Muscle of arm (tissue), 14 donors: ENCODE data around the gene UBE2U. TPM values are rescaled to one million over a fixed set of nuclear protein-coding genes. Genes with fewer than 3 reads are reported as not detected.

Experiments
- DNase-seq: peaks from one replicate; pipeline ENCODE4 v3.0.0-alpha.2; 2013
- long read RNA-seq, 11 donors: transcript quantifications; one replicate each; lab custom pipeline, GENCODE V29; 2026
- polyA plus RNA-seq, 12 donors: library from polyadenylated mRNA; unstranded; fragments of 120-200 nt; gene quantifications; one replicate each; pipeline ENCODE4 v1.2.1, GENCODE V29; 2013; ENCODE audit not compliant: insufficient read length in 12 of 12

Gene UBE2U
- not detected for polyA plus RNA-seq
- long read RNA-seq, donor 1 = 0 reads
- long read RNA-seq, donor 2 = 0 reads
- long read RNA-seq, donor 3 = 0 reads
- long read RNA-seq, donor 4 = 0 reads
- long read RNA-seq, donor 5 = 0 reads
- long read RNA-seq, donor 6 = 0 reads
- long read RNA-seq, donor 7 = 0 reads
- long read RNA-seq, donor 8 = 0 reads
- long read RNA-seq, donor 9 = 0 reads
- long read RNA-seq, donor 10 = 0 reads
- long read RNA-seq, donor 11 = 0 reads

- no peak for DNase-seq
These were observed at the start of gene UBE2U for GRCh38 chr1:64203420-64203819. TSS of gene UBE2U (plus strand) at chr1:64203623. CDS start at chr1:64204051, 428 bp downstream.

GRCh38 chr1:64155278-64155677 is 48.1 kb upstream of the UBE2U start:
- no peak for DNase-seq

- DNase-seq = no peak
These were observed 42.0 kb upstream of the UBE2U start for GRCh38 chr1:64161357-64161941.

- no peak for DNase-seq
These were observed 41.3 kb upstream of the UBE2U start for GRCh38 chr1:64162151-64162550.

- DNase-seq = no peak
These were observed 40.6 kb upstream of the UBE2U start for GRCh38 chr1:64162804-64163203.

- DNase-seq = peak; percentile 66
These were observed 40.0 kb upstream of the UBE2U start for GRCh38 chr1:64163431-64163830.

GRCh38 chr1:64163970-64164369 is 39.5 kb upstream of the UBE2U start:
- DNase-seq = peak; percentile 58

GRCh38 chr1:64166629-64167028 is 36.8 kb upstream of the UBE2U start:
- no peak for DNase-seq

GRCh38 chr1:64167176-64167575 is 36.2 kb upstream of the UBE2U start:
- no peak for DNase-seq

GRCh38 chr1:64171246-64171645 is 32.2 kb upstream of the UBE2U start:
- no peak for DNase-seq

GRCh38 chr1:64171797-64172281 is 31.6 kb upstream of the UBE2U start:
- DNase-seq = no peak

GRCh38 chr1:64172458-64172983 is 30.9 kb upstream of the UBE2U start:
- peak; percentile 67 for DNase-seq

GRCh38 chr1:64173336-64173940 is 30.0 kb upstream of the UBE2U start:
- DNase-seq = peak; percentile 46

GRCh38 chr1:64175639-64176038 is 27.8 kb upstream of the UBE2U start:
- no peak for DNase-seq

- no peak for DNase-seq
These were observed 26.8 kb upstream of the UBE2U start for GRCh38 chr1:64176659-64177058.

GRCh38 chr1:64179588-64179987 is 23.8 kb upstream of the UBE2U start:
- peak; percentile 41 for DNase-seq

GRCh38 chr1:64182207-64182606 is 21.2 kb upstream of the UBE2U start:
- no peak for DNase-seq

GRCh38 chr1:64183395-64184002 is 19.9 kb upstream of the UBE2U start:
- DNase-seq = no peak

GRCh38 chr1:64184003-64184440 is 19.4 kb upstream of the UBE2U start:
- DNase-seq = no peak

GRCh38 chr1:64186138-64186897 is 17.1 kb upstream of the UBE2U start:
- DNase-seq = no peak

- no peak for DNase-seq
These were observed 16.5 kb upstream of the UBE2U start for GRCh38 chr1:64186898-64187280.

- no peak for DNase-seq
These were observed 15.8 kb upstream of the UBE2U start for GRCh38 chr1:64187646-64188045.
